AG09319 (cell line): ENCODE results near the gene TEX2.

Source experiments
- DNase-seq: peaks from one replicate; pipeline ENCODE4 v3.0.0-alpha.2; 2010; ENCODE audit warnings: low read depth; ENCODE audit errors: extremely low read depth
- CTCF ChIP-seq: IDR thresholded peaks from 2 replicates; pipeline ENCODE4 v1.5.1; 2011; ENCODE audit warnings: low read depth, mild to moderate bottlenecking, inconsistent platforms, low read length, moderate library complexity

Gene TEX2

GRCh38 chr17:64217249-64217691 is 45.8 kb downstream of the TEX2 start:
- no peak for TF ChIP-seq CTCF
- DNase-seq: no peak

GRCh38 chr17:64216338-64217248 is 46.5 kb downstream of the TEX2 start:
- no peak for TF ChIP-seq CTCF

GRCh38 chr17:64216000-64216337 is 47.1 kb downstream of the TEX2 start:
- DNase-seq: no peak
- TF ChIP-seq CTCF: no peak

More at GRCh38 chr17:64216338-64217248, 46.5 kb downstream of the TEX2 start:
- no peak for DNase-seq

- no peak for TF ChIP-seq CTCF
- DNase-seq: no peak
Measured at GRCh38 chr17:64214950-64215349, 48.1 kb downstream of the TEX2 start.

GRCh38 chr17:64213995-64214811 is 48.9 kb downstream of the TEX2 start:
- no peak for DNase-seq
- no peak for TF ChIP-seq CTCF

GRCh38 chr17:64212122-64212521 is 50.9 kb downstream of the TEX2 start:
- DNase-seq: no peak
- TF ChIP-seq CTCF: no peak

- DNase-seq: no peak
- no peak for TF ChIP-seq CTCF
Measured at GRCh38 chr17:64209983-64210382, 53.1 kb downstream of the TEX2 start.
